ENCODE measurements around the gene RSPH10B.
A peak's percentile ranks its signal among the peaks of the same experiment; 100 is the strongest.
"Not testable (repeated sequence)": the region's sequence is repeated elsewhere in the genome, so short reads cannot be mapped to it uniquely, and the experiment has no call there.

Gene RSPH10B

DNA sequence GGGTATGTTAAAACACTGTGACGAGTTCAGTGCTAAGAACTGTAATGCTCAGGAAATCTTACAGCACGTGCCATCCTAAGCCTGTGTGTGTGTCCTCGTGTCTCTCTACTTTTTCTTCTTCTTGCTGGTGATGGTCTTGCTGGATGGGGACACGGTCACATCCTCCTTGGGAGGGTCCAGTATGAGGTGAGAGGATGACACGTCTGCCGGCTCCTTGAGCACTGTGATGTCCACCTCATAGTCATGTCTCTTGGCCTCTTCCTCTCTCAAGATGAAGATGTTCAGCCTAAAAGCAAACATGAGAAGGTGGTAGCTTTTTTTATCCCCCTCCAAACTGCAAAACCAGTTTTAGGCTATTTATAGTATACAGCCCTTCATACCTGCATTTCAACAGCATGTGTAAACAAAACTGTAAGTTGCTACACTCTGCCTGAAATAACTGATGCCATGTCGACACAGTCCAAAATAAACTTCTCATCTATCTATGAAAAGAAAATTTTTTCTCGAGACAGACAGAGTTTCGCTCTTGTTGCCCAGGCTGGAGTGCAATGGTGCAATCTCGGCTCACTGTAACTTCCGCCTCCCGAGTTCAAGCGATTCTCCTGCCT lies 44.1 kb downstream of the RSPH10B start:
- not testable (repeated sequence) for DNase-seq

DNA sequence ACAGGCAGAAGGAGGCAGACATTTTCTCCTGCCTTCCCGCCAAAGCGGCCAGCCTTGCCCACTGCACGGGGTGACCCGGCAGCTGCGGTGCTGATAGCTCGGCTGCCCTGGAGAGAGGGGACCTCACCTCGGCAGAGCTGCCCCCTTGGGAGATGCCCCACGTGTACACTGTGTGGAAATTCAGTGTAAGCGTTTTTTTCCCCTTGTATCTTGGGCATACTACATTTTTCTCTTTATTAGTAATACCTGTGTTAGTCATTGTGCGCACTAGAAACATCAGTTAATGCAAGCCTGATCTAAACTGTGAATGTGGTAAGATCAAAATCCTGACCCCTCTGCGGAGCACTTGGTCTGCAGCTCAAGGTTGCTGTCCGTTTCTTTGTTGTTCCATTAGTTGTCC lies 45.9 kb downstream of the RSPH10B start:
- not testable (repeated sequence) for DNase-seq

DNA sequence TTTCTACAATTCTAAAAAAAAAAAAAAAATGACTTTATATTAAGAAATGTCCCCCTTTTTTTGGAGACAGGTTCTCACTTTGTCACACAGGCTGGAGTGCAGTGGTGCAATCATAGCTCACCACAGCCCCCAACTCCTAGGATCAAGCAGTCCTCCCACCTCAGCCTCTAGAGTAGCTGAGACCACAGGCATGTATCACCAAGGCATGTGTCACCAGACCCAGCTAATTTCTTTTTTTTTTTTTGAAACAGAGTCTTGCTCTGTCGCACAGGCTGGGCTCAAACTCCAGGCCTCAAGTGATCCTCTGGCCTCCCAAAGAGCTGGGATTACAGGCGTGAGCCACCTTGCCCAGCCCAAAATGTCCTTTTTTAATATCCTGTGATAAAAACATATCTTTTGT lies 46.3 kb downstream of the RSPH10B start:
- not testable (repeated sequence) for DNase-seq

- DNase-seq: not testable (repeated sequence)
Measured at GRCh38 chr7:5916529-5916928, 54.0 kb downstream of the RSPH10B start.

- not testable (repeated sequence) for DNase-seq
Measured at GRCh38 chr7:5908835-5909234, 61.7 kb downstream of the RSPH10B start.

- not testable (repeated sequence) for DNase-seq
Measured at GRCh38 chr7:5904726-5905125, 65.8 kb downstream of the RSPH10B start.

GRCh38 chr7:5903002-5903401 lies 67.5 kb downstream of the RSPH10B start:
- DNase-seq: not testable (repeated sequence)

GRCh38 chr7:5898480-5899224 lies 71.8 kb downstream of the RSPH10B start, which contains the start of gene CCZ1:
Gene CCZ1 (plus strand): TSS chr7:5898733. CDS start chr7:5898800, 67 bp downstream.
- DNase-seq: peak; percentile 1 to 15

DNA sequence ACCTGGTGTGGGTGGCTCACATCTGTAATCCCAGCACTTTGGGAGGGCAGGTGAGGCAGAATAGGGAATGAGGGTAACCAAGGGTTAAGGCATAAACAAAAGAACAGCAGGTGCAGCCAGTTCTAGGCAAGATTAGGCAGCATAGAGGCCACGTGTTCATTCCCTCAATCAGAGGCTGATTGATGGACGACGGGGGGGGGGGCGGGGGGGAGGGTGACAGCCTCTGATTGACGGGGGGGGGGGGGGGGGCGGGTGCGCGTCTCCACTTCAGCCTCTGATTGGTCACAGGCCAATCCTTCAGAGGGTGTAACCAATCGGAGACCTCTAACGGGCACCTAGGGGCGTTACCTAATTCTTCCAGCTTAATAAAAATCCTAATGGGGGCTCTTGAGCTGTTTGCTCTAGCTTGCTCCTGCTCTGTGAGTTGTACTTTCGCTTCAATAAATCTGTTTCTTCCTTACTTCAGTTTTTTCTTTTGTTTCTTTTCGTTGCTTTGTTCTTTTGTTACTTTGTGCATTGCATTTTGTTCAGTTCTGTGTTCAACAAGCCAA lies 73.0 kb downstream of the RSPH10B start:
- not testable (repeated sequence) for DNase-seq

GRCh38 chr7:5892498-5892897 lies 78.0 kb downstream of the RSPH10B start:
- DNase-seq: no peak

- DNase-seq: not testable (repeated sequence)
Measured at GRCh38 chr7:5890244-5890643, 80.2 kb downstream of the RSPH10B start.

DNA sequence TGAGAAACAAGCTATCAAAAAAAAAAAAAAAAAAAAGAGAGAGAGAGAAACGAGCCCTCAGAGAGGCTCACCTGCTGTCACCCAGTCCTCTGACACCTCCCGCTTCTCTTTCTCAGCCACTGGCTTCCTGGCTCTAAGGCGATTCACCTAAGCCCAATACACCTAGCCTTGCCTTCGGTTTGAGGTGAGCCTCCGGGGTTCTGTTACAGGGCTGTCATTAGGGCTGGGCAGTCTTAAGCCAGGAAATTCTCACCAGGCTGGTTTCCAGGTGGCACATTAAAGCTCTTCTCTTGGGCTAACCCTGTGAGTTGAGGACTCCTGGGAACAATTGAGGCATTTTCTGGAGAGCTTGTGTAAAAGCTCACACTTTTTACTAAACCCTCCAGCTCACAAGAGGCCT lies 82.5 kb downstream of the RSPH10B start:
- not testable (repeated sequence) for DNase-seq

DNA sequence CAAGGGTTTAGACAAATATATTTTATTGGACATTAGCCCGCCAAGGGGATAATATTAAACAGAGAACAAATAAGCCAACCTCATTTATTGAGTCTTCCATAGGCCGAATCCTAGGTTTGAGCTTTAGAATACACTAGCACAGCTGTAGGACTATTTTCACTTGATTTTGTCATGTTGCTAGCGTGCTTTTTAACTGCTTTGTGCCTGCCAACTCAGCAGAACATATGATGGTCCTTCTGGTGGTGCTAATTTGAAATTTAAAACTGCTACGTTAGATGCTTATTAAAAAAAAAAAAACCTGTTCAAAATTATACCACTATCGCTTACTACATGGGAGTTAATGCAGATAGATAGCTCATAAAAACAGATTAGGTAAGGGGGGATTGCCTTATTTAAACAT lies 86.1 kb downstream of the RSPH10B start:
- DNase-seq: not testable (repeated sequence)

- not testable (repeated sequence) for DNase-seq
Measured at GRCh38 chr7:5880106-5880505, 90.4 kb downstream of the RSPH10B start.

GRCh38 chr7:5879591-5879990 lies 90.9 kb downstream of the RSPH10B start:
- DNase-seq: not testable (repeated sequence)
